Stimulated activated CD8-positive, alpha-beta memory T cell treated with anti-CD3 and anti-CD28 coated beads, Interleukin-15, amount 100 ng/mL, for 24 hours (primary cell): Measurements from ENCODE around the gene MAGEB17.
"Not testable (repeated sequence)": the region's sequence is repeated elsewhere in the genome, so short reads cannot be mapped to it uniquely, and the experiment has no call there.

Experiments used
- DNase-seq: peaks from one replicate; pipeline ENCODE4 v3.0.0-alpha.2; 2020; ENCODE audit warnings: low read depth

The MAGEB17 gene

DNA sequence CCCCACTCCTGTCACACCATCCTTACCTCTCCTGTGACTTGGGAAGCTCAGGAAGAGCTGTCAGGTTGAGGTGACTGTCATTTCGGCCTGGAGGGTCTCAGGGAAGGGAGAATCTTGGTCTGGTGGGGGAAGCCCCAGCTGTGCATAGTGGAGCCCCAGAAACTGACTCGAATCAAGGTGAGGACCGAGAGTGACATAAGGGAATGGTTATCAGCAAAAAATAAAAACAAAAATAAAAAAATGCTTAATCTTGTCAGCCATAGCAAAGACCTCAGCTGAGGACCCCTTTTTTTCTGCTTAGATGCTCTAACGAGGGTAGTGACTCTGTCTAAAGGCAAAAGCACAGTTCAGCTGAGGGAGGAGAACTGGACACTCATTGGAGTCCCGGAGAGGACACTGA, at the start of gene MAGEB17:
MAGEB17 (plus strand) TSS at position 301 of the 400 bp plus-strand sequence. CDS start 2,902 bp downstream, outside the sequence.
- DNase-seq, result no peak

GRCh38 chrX:16119353-16120220, 47.7 kb upstream of the MAGEB17 start:
- no peak for DNase-seq

DNA sequence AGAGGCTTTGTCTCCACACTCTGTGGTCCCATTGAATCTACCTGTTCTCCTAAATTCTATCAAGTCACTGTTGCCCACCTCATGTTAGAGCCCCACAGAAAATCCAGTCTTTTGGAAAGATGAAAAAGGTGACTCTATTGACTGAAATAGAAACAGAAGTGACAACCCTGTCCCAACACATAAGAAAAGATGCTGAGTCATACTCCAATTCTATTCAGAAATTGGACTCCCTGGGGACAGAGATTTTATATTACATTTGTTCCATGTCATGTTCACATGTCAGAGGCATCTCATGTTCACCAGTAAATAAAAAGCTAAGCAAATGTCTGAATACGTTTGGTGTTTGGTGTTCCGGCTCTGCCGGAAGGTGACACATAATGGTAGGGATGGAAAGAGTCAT, 46.9 kb upstream of the MAGEB17 start:
- DNase-seq, result no peak

DNA sequence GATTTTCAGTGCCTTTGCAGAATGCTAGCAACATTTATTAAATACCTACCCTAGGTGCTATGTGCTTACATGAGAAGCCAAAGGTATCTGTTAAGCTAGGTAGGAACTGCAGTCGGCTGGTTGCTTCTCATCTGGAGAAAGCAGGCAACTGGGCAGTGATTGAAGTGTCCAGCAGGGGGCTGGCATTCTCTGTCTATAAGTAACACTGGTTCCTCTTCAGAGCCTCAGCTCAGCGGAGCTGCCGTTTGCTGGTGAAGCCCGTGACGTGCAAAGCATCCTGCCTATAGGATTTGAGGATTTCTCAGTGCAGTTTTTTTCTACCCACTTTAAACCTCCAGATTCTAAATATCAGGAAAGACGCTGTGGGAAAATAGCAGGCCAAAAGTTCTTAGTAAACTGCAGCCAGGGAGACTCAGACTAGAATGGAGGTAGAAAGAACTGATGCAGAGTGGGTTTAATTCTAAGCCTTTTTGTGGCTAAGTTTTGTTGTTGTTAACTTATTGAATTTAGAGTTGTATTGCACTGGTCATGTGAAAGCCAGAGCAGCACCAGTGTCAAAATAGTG, 44.0 kb upstream of the MAGEB17 start, which contains the start of gene GRPR:
GRPR (plus strand) TSS at position 344 of the 565 bp plus-strand sequence. CDS start 389 bp downstream, outside the sequence.
- peak; percentile 2 for DNase-seq

- no peak for DNase-seq
These were observed 43.1 kb upstream of the MAGEB17 start for GRCh38 chrX:16124201-16124600.

DNA sequence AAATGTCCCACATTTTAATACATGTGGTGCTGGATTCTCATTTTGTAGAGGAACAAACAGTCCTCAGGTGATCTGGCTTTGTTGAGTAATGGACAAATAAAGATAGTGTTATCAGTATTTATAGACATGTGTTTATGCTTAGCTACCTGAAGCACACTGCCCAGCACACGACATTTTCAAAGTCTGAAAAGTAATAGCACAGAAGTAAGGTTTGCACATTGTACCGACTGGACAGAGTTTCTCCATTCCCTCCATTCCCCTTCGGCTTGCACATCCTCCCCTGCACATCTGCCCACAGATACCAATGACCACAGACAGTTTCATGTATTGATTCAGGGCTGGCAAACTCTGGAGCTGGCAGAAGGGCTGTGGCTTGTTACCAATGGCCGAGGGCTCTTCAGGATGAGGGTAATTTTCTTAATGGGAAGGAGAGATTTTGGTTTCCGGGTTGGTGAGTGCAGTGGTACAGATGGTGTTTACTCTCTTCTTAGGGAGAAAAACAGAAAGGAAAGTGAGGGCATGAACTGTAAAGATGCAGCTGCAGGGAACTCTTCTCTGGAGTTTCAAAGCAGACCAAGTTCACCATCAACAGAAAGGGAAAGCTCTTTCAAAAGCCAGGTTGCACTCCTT, 41.6 kb upstream of the MAGEB17 start:
- no peak for DNase-seq

DNA sequence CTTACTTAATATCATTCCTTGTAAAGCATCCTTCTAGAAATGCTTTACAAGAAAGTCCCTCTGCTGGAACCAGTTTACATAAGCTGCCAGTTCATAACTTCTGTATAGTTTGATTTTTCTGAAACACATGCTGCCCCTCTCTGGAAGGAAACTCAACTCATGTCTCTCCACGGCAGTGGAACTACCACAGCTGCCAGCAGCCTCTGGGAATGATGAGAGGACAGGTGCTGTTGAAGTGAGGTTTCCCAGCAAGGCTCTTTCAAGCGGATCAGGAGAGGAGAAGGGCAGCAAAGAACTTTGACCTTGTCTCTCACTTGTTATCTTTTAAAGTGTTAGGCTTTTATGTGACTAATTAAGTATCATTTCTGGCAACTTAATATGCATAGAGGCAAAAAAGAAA, 36.6 kb upstream of the MAGEB17 start:
- DNase-seq, result no peak

- no peak for DNase-seq
These were observed 32.3 kb upstream of the MAGEB17 start for GRCh38 chrX:16134936-16135335.

- no peak for DNase-seq
These were observed 31.2 kb upstream of the MAGEB17 start for GRCh38 chrX:16136080-16136479.

- no peak for DNase-seq
These were observed 29.7 kb upstream of the MAGEB17 start for GRCh38 chrX:16137416-16138107.

- no peak for DNase-seq
These were observed 29.2 kb upstream of the MAGEB17 start for GRCh38 chrX:16138108-16138427.

DNA sequence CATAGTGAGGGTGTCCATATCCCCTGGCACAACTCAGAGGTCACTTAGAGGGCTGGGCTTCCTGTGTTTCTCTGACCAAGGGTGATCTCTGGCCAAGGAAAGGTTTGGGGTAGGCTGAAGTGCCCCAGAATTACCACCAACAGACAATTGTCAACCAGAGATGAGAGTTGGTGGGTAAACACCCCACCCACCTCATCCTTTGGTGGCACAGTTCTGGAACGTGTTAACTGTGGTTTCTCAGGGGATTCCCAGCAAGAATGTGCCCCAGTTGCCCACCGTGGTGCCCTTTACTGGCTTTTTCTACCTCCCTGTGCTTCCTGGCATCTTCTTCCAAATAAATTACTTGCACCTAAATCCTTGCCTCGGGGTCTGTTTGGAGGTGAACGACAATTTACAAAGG, 26.8 kb upstream of the MAGEB17 start:
- DNase-seq, result no peak

DNA sequence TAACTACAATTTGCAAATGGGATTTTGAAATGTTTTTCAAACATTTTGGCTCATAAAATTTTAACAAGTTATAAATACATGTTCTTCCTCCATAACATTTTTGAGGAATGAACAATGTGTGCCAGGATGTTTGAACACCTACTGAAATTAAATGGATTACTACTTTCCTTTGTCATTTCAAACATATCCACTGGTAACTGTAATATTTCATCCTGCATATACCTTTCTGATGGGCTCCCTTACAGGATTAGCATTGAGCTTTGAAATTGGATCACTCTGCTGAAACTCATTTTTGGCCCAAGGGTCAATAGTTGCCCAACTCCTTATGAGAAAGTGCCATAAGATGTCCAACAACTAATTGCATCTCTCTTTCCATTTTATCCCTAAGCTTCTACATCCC, 26.3 kb upstream of the MAGEB17 start:
- no peak for DNase-seq

DNA sequence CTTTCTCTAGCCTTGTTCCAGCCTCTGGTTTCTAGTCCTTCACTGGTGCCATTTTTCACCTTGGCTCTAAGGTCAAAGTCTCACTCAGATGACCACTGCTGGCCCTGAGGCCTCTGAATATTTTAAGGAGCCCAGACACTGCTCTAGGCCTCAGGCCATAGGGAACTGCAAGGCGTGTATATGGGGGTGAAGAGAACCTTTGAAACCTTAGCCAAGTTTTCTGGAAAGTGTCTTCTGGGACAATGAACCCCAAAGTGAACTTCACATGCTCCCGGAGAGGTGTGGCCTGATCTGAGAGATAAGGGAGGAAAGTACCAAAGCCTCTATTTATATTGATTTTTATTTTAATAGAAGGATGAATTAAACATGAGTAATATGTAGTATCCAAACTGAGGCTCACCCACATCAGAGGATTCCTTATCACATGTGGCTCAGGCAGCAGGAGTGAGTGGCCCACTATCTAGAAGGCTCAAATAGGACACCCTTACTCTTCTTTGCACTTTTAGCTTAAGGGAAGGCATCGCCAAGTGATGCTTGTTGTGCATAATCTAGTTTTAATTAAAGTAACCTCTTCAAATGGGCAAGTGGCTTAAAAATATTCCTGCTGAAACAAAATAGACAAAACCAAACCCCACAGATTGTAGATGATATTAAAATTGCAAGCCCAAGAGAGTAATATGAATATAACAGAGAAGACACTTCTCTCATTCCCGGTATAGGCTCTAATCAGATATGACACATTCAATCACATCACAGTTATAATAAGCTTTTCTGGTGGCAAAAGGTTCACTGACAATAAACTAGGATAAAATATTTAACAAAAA, 25.6 kb upstream of the MAGEB17 start:
- no peak for DNase-seq

DNA sequence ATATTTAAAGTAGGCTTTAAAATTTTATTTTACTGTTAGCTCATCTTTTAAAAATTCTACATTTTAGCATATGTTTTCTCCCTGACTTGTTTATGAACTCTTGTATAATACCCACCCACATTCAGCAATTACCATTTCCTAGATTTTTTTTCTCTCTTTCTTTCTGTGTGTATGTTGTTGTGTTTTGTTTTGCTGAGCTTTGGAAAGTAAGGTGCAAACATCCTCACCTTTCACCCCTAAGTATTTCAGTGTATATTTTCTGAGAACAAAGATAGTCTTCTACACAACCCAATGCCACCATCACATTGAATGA, 25.1 kb upstream of the MAGEB17 start:
- no peak for DNase-seq

DNA sequence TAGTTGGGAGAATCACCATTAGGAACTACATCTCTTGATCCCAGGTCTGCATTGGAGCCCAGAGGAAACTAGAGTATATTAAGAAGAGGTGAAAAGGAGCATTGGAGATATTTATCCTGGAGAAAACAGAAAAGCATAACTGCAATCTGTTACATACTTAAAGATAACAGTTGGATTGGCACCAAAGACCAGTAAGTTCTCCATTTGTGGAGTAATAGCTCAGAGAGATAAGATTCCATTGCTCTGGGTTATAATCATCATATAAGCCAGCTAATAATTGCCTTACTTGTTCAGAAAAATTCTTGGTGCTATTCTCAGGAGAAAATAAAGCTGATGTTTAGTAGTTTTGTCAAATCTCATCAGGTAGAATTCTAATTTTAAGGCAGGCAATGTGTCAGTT, 23.3 kb upstream of the MAGEB17 start:
- no peak for DNase-seq

GRCh38 chrX:16144420-16144819, 22.9 kb upstream of the MAGEB17 start:
- no peak for DNase-seq

DNA sequence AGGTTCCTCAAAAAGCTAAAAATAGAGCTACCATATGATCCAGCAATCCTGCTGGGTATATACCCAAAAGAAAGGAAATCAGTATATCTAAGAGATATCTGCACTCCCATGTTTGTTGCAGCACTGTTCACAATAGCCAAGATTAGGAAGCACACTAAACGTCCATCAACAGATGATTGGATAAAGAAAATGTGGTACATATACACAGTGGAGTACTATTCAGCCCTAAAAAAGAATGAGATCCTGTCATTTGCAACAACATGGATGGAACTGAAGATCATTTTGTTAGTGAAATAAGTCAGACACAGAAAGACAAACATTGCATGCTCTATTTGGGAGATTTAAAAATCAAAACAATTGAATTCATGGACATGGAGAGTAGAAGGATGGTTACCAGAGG, 22.2 kb upstream of the MAGEB17 start:
- DNase-seq, result not testable (repeated sequence)

DNA sequence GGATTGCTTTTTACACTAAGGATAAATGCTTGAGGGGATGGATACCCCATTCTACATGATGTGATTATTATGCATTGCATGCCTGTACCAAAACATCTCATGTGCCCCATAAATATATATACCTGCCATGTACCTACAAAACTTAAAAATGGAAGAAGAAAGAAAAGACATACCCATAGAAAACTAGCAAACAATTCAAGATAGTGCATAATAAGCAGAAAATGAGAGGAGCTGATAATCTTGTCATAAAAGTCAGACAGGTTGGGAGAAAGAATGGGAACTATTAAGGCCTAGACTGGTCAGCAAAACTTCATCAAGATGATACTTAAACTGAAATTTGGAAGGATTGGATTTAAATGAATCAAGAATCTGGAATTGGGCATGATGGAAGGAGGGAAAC, 21.6 kb upstream of the MAGEB17 start:
- no peak for DNase-seq

DNA sequence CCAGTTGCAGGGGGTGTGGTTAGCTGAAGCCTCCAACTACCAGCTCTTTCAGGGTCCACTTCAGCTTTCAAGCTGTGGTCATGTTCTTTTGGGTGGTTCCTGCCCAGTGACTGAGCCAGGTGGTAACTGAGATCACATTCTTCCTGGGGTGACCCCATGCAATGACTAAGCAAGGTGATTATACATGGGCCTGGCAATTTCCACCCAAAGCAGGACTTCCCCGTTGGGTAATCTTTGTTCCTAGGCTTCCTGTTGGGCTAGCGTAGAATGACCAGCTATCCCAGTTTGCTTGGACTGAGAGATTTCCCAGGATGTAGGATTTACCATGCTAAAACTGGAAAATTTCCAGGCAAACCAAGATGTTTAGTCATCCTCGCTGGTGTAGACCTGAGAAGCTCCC, 18.4 kb upstream of the MAGEB17 start:
- no peak for DNase-seq

- DNase-seq, result no peak
These were observed 11.6 kb upstream of the MAGEB17 start for GRCh38 chrX:16155581-16156096.
